IMR-90 (cell line): Measurements from ENCODE around the gene MACROD1. TPM values are rescaled to one million over a fixed set of nuclear protein-coding genes. Genes with fewer than 3 reads are reported as not detected.

Experiments used
- ATAC-seq: fragments of 200-7000 bp; cut with Tn5 transposase; 2 replicates; pipeline ENCODE4 v1.9.1; 2020; ENCODE audit warnings: low read depth, mild to moderate bottlenecking, moderate library complexity
- BruUV-seq: library from RNA; stranded (reverse); fragments of 400-500 nt; replicated peaks from 2 replicates; lab custom pipeline; 2021; lab: Mats Ljungman, UMichigan
- CTCF ChIA-PET: fragments of 300-600 bp; formaldehyde crosslinking; extraction: SDS; loops from one replicate; lab custom pipeline; 2021; ENCODE audit warnings: antibody characterized with exemption; lab: Yijun Ruan, JAX
- POLR2A ChIA-PET: fragments of 300-600 bp; sonication (Branson Sonifier 250); formaldehyde crosslinking; loops from one replicate; lab custom pipeline; 2022; ENCODE audit warnings: antibody characterized with exemption; ENCODE audit not compliant: unreplicated experiment; lab: Charles Lee
- DNase-seq: peaks from one replicate; pipeline ENCODE4 v3.0.0; 2013
- H2AFZ ChIP-seq: replicated peaks from 2 replicates; pipeline ENCODE3; 2013; ENCODE audit warnings: low read length, mild to moderate bottlenecking; ENCODE audit not compliant: poor library complexity
- H2AK5ac ChIP-seq: 2 replicates; pipeline ENCODE4 v1.6.1; 2013; ENCODE audit warnings: low read depth, low read length, inconsistent platforms
- H2AK9ac ChIP-seq: replicated peaks from 2 replicates; pipeline ENCODE3; 2013; ENCODE audit warnings: mild to moderate bottlenecking, low read depth, low read length, moderate library complexity; ENCODE audit not compliant: poor library complexity
- H2BK120ac ChIP-seq: 2 replicates; pipeline ENCODE4 v1.6.1; 2013; ENCODE audit warnings: low read depth, low read length, inconsistent platforms
- H2BK15ac ChIP-seq: 3 replicates; pipeline ENCODE4 v1.6.1; 2013; ENCODE audit warnings: low read depth, low read length, inconsistent platforms
- H2BK20ac ChIP-seq: 2 replicates; pipeline ENCODE4 v1.6.1; 2013; ENCODE audit warnings: low read depth, mild to moderate bottlenecking, inconsistent platforms, low read length, moderate library complexity
- H2BK5ac ChIP-seq: 2 replicates; pipeline ENCODE4 v1.6.1; 2013; ENCODE audit warnings: mild to moderate bottlenecking, low read depth, low read length, inconsistent platforms; ENCODE audit not compliant: poor library complexity, severe bottlenecking
- H3K14ac ChIP-seq: replicated peaks from 2 replicates; pipeline ENCODE4 v1.6.1; 2013; ENCODE audit warnings: low read depth, low read length, inconsistent platforms
- H3K18ac ChIP-seq: 2 replicates; pipeline ENCODE4 v1.6.1; 2013; ENCODE audit warnings: low read depth, low read length, control low read depth
- H3K23ac ChIP-seq: 2 replicates; pipeline ENCODE4 v1.6.1; 2013; ENCODE audit warnings: low read depth, low read length, inconsistent platforms
- H3K27ac ChIP-seq: 2 replicates; pipeline ENCODE4 v1.5.1; 2013; ENCODE audit warnings: mild to moderate bottlenecking, control low read depth, low read length; ENCODE audit not compliant: insufficient read depth
- H3K27me3 ChIP-seq: 2 replicates; pipeline ENCODE4 v1.6.1; 2013; ENCODE audit warnings: low read length; ENCODE audit not compliant: control insufficient read depth, insufficient read depth
- H3K36me3 ChIP-seq: 2 replicates; pipeline ENCODE4 v1.6.1; 2013; ENCODE audit warnings: low read length, mixed read lengths; ENCODE audit not compliant: control insufficient read depth, insufficient read depth
- H3K4ac ChIP-seq: 2 replicates; pipeline ENCODE4 v1.6.1; 2013; ENCODE audit warnings: low read depth, low read length, inconsistent platforms
- H3K4me1 ChIP-seq: 2 replicates; pipeline ENCODE4 v1.6.1; 2013; ENCODE audit warnings: low read length, mixed read lengths; ENCODE audit not compliant: control insufficient read depth, insufficient read depth
- H3K4me2 ChIP-seq: 2 replicates; pipeline ENCODE4 v1.6.1; 2013; ENCODE audit warnings: low read depth, mild to moderate bottlenecking, control low read depth, low read length, moderate library complexity
- H3K4me3 ChIP-seq: 2 replicates; pipeline ENCODE4 v1.5.1; 2013; ENCODE audit warnings: low read depth, mild to moderate bottlenecking, control low read depth, low read length, moderate library complexity; ENCODE audit not compliant: insufficient read depth
- H3K56ac ChIP-seq: 2 replicates; pipeline ENCODE4 v1.6.1; 2013; ENCODE audit warnings: low read length, inconsistent platforms; ENCODE audit not compliant: insufficient read depth; ENCODE audit errors: extremely low read depth
- H3K79me1 ChIP-seq, 2 experiments: 2 replicates each; pipeline ENCODE4 v1.6.1; 2013; ENCODE audit warnings: low read length in 2 of 2, inconsistent platforms in 1 of 2, low read depth in 1 of 2
- H3K9ac ChIP-seq: 2 replicates; pipeline ENCODE4 v1.6.1; 2013; ENCODE audit warnings: low read depth, low read length, control low read depth
- H3K9me1 ChIP-seq: 2 replicates; pipeline ENCODE4 v1.6.1; 2013; ENCODE audit warnings: low read length, inconsistent platforms; ENCODE audit not compliant: insufficient read depth
- H3K9me3 ChIP-seq: 2 replicates; pipeline ENCODE4 v1.6.1; 2013; ENCODE audit warnings: low read length; ENCODE audit not compliant: control insufficient read depth, insufficient read depth
- H4K20me1 ChIP-seq: 2 replicates; pipeline ENCODE4 v1.6.1; 2013; ENCODE audit warnings: low read length, inconsistent platforms; ENCODE audit not compliant: insufficient read depth
- H4K5ac ChIP-seq: 2 replicates; pipeline ENCODE4 v1.6.1; 2013; ENCODE audit warnings: mild to moderate bottlenecking, low read depth, low read length, control low read depth
- H4K8ac ChIP-seq, 2 experiments: 2 replicates each; pipeline ENCODE4 v1.6.1; 2013; ENCODE audit warnings: low read depth in 2 of 2, low read length in 2 of 2, control low read depth in 1 of 2, inconsistent platforms in 1 of 2
- H4K91ac ChIP-seq: 2 replicates; pipeline ENCODE4 v1.6.1; 2013; ENCODE audit warnings: low read depth, low read length, inconsistent platforms; ENCODE audit not compliant: insufficient read depth
- CEBPB ChIP-seq: IDR thresholded peaks from 2 replicates; pipeline ENCODE4 v1.6.1; 2012; ENCODE audit warnings: low read depth, low read length, improper control_type of control experiment
- CHD1 ChIP-seq: IDR thresholded peaks from 2 replicates; pipeline ENCODE4 v1.6.1; 2012; ENCODE audit warnings: low read depth, low read length, improper control_type of control experiment
- FOS ChIP-seq: fragments of 150-350 bp; IDR thresholded peaks from 2 replicates; pipeline ENCODE4 v1.6.1; 2016; ENCODE audit warnings: low read depth, low read length
- MAFK ChIP-seq: IDR thresholded peaks from 2 replicates; pipeline ENCODE4 v1.6.1; 2012; ENCODE audit warnings: low read depth, low read length, improper control_type of control experiment
- NFE2L2 ChIP-seq: fragments of 150-350 bp; IDR thresholded peaks from 2 replicates; pipeline ENCODE4 v1.6.1; 2016; ENCODE audit warnings: low read depth, mild to moderate bottlenecking, low read length
- RAD21 ChIP-seq: IDR thresholded peaks from 2 replicates; pipeline ENCODE4 v1.6.1; 2012; ENCODE audit warnings: low read length, improper control_type of control experiment
- RCOR1 ChIP-seq: IDR thresholded peaks from 2 replicates; pipeline ENCODE4 v1.6.1; 2012; ENCODE audit warnings: mild to moderate bottlenecking, low read length, improper control_type of control experiment; ENCODE audit not compliant: insufficient replicate concordance
- SMC3 ChIP-seq: fragments of 150-350 bp; IDR thresholded peaks from 2 replicates; pipeline ENCODE4 v1.6.1; 2016; ENCODE audit warnings: low read depth, mild to moderate bottlenecking, antibody characterized with exemption, low read length, moderate library complexity
- WGBS, 2 experiments: methylation state at CpG; one replicate each; pipeline versions ENCODE4 v1.1.5 to v1.1.7; 2013; ENCODE audit warnings: missing lambda C conversion rate in 2 of 2; ENCODE audit not compliant: insufficient read length in 1 of 2; ENCODE audit errors: extremely low coverage in 2 of 2; 5-methylcytosine and 5-hydroxymethylcytosine counted together
- dilution Hi-C: fragments of 300-500 bp; cut with HindIII; formaldehyde crosslinking; loops from one replicate; pipeline ENCODE4 v1.14.3; 2018; ENCODE audit warnings: low sequenced_read_pairs; ENCODE audit not compliant: unreplicated experiment
- in situ Hi-C: fragments of 300-500 bp; cut with MboI; formaldehyde crosslinking; loops from 3 replicates; pipeline ENCODE4 v1.14.3; 2019; ENCODE audit warnings: low sequenced_read_pairs, inconsistent platforms, mixed read lengths
- intact Hi-C: fragments of 100-400 bp; cut with micrococcal nuclease; formaldehyde crosslinking; loops from 2 replicates; pipeline ENCODE4 v1.10.0; 2022
- polyA plus RNA-seq, 3 experiments: library from polyadenylated mRNA; depleted of rRNA; stranded (reverse); fragments of >200 nt; gene quantifications; 2 replicates each; pipeline ENCODE4 v1.2.3, GENCODE V29; 2012; ENCODE audit warnings: low replicate concordance in 1 of 3
- total RNA-seq: library from RNA; depleted of rRNA; stranded (reverse); fragments of >200 nt; gene quantifications from 2 replicates; pipeline ENCODE4 v1.2.3, GENCODE V29; 2012
- TF ChIP-seq, protein P1 (sequence below): conservative IDR thresholded peaks from 2 replicates; pipeline ENCODE4 v1.5.1; 2012; ENCODE audit warnings: mild to moderate bottlenecking, low read depth, low read length, improper control_type of control experiment

The MACROD1 gene
- total and polyA plus RNA-seq, 2 of the 4 experiments (the other 2 are of a cell fraction), result 2.5 to 9.3 TPM

DNA sequence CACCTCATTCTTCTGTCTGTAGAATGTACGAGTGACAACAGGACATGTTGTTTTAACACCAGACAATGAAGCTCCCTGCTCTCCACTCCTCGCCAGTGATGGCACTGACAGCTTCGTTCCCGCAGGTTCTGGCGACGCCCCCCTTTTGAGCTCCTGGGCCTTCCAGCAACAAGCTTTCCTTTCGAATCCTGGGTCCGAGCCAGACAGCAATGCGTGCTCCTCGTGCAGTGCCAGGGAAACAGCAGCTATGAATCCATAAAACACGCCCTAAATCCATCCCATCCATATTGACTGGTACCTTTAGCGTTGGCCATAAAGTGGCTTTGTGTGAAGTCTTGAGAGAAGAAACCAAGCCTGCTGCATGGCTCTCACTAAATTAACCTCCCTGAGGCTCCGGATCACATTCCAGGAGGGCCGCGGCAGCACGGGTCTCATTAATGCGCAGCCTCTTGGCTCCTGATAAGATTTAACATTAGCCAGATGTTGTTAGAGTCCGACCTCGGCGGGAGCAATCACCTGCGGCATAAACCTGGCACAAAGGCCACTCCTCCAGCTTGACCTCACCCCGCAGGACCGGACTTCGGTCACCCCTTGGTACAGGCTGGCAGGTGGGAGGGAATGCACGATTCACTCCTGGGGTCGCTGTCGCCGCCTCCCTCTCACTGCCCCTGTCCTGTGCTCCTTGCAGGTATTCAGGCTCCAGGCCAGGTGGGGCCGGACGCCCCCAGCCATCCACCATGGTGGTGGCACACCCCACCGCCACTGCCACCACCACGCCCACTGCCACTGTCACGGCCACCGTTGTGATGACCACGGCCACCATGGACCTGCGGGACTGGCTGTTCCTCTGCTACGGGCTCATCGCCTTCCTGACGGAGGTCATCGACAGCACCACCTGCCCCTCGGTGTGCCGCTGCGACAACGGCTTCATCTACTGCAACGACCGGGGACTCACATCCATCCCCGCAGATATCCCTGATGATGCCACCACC lies 50.1 kb downstream of the MACROD1 start:
- Histone ChIP-seq H2AK5ac (no peak overlapping the region), H3K23ac (no peak overlapping the region), H2AK9ac (no peak overlapping the region), H3K4me2 (no peak overlapping the region), H3K9me3 (no peaks in the 10 kb centered on the region), H2AFZ (no peak overlapping the region), H3K9ac (no peak overlapping the region), H3K79me1 (peaks cover 0 to 15% of the 10 kb centered on the region in 2 experiments; a peak in 2 of 4 replicates), H3K4me3 (no peak overlapping the region), H3K56ac (no peak overlapping the region), H4K5ac (no peak overlapping the region), H3K27ac (no peak overlapping the region), H4K20me1 (no peaks in the 10 kb centered on the region), H3K4ac (no peak overlapping the region), H2BK120ac (no peak overlapping the region), H2BK5ac (no peak overlapping the region), H3K36me3 (no peaks in the 10 kb centered on the region), H3K9me1 (peaks cover 7% of the 10 kb centered on the region), H3K4me1 (peaks cover 3% of the 10 kb centered on the region), H3K27me3 (no peaks in the 10 kb centered on the region), H4K91ac (no peak overlapping the region), H4K8ac (no peak overlapping the region), H2BK15ac (no peak overlapping the region), H2BK20ac (no peak overlapping the region), H3K14ac (no peak overlapping the region), H3K18ac (no peak overlapping the region)
- dilution Hi-C loops (no loop called here), intact Hi-C loops (no loop called here), in situ Hi-C loops (no loop called here)
- ChIA-PET POLR2A (no interaction called here), CTCF (no interaction called here)
- DNase-seq, result no peak
- BruUV-seq, result no TSS peak
- whole genome bisulfite sequencing, 2 experiments, result 92% methylated on average over 29 of the region's 47 CpGs; no CpG with 5 or more reads in 1 of the 2 experiments
- no peak for ATAC-seq
- TF ChIP-seq FOS, result no peak
- no peak for TF ChIP-seq RAD21
- no peak for TF ChIP-seq NFE2L2
- no peak for TF ChIP-seq RCOR1
- TF ChIP-seq CEBPB, result no peak
- no peak for TF ChIP-seq CHD1
- TF ChIP-seq SMC3, result no peak
- TF ChIP-seq, protein P1, sequence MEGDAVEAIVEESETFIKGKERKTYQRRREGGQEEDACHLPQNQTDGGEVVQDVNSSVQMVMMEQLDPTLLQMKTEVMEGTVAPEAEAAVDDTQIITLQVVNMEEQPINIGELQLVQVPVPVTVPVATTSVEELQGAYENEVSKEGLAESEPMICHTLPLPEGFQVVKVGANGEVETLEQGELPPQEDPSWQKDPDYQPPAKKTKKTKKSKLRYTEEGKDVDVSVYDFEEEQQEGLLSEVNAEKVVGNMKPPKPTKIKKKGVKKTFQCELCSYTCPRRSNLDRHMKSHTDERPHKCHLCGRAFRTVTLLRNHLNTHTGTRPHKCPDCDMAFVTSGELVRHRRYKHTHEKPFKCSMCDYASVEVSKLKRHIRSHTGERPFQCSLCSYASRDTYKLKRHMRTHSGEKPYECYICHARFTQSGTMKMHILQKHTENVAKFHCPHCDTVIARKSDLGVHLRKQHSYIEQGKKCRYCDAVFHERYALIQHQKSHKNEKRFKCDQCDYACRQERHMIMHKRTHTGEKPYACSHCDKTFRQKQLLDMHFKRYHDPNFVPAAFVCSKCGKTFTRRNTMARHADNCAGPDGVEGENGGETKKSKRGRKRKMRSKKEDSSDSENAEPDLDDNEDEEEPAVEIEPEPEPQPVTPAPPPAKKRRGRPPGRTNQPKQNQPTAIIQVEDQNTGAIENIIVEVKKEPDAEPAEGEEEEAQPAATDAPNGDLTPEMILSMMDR, result no peak
- TF ChIP-seq MAFK, result no peak
